Measurements from ENCODE around the gene PLS1.
"Not testable (repeated sequence)": the region's sequence is repeated elsewhere in the genome, so short reads cannot be mapped to it uniquely, and the experiment has no call there.

The PLS1 gene

GRCh38 chr3:142750531-142750930 lies 154.3 kb downstream of the PLS1 start:
- intact Hi-C loops (cut with DNase I); DNase-seq: not testable (repeated sequence)

- intact Hi-C loops (cut with DNase I); DNase-seq: not testable (repeated sequence)
Observed at GRCh38 chr3:142752605-142753004, 156.4 kb downstream of the PLS1 start.

- intact Hi-C loops (cut with DNase I): no loop called here
- DNase-seq: no peak
Observed at GRCh38 chr3:142754494-142754893, 158.3 kb downstream of the PLS1 start.
